GM13977 (cell line): ENCODE results near the gene NRCAM.

ENCODE experiments used
- DNase-seq: peaks from one replicate; pipeline ENCODE4 v3.0.0; 2012; ENCODE audit warnings: low spot score
- CTCF ChIP-seq: IDR thresholded peaks from 2 replicates; pipeline ENCODE4 v1.5.1; 2012; ENCODE audit warnings: mild to moderate bottlenecking, control low read depth; ENCODE audit not compliant: insufficient read depth; ENCODE audit errors: extremely low read depth, missing control alignments
- in situ Hi-C: fragments of 300-500 bp; cut with MboI; formaldehyde crosslinking; loops from one replicate; pipeline ENCODE4 v1.12.0; 2022; ENCODE audit warnings: low sequenced_read_pairs, low pct_unique_long_range_greater_than_20kb, mixed read lengths, inconsistent platforms; ENCODE audit not compliant: unreplicated experiment

NRCAM gene

GRCh38 chr7:108097703-108098102 is 358.5 kb downstream of the NRCAM start:
- TF ChIP-seq CTCF, result peak; percentile 28
- DNase-seq, result no peak
- in situ Hi-C loops, result no loop called here
